ENCODE results near the gene MCF2L2. TPM values are rescaled to one million over a fixed set of nuclear protein-coding genes. Genes with fewer than 3 reads are reported as not detected.

MCF2L2 gene
- total RNA-seq, 4 donors from 2014 or later, result 0.59 to 4.1 (median 1.7) TPM

DNA sequence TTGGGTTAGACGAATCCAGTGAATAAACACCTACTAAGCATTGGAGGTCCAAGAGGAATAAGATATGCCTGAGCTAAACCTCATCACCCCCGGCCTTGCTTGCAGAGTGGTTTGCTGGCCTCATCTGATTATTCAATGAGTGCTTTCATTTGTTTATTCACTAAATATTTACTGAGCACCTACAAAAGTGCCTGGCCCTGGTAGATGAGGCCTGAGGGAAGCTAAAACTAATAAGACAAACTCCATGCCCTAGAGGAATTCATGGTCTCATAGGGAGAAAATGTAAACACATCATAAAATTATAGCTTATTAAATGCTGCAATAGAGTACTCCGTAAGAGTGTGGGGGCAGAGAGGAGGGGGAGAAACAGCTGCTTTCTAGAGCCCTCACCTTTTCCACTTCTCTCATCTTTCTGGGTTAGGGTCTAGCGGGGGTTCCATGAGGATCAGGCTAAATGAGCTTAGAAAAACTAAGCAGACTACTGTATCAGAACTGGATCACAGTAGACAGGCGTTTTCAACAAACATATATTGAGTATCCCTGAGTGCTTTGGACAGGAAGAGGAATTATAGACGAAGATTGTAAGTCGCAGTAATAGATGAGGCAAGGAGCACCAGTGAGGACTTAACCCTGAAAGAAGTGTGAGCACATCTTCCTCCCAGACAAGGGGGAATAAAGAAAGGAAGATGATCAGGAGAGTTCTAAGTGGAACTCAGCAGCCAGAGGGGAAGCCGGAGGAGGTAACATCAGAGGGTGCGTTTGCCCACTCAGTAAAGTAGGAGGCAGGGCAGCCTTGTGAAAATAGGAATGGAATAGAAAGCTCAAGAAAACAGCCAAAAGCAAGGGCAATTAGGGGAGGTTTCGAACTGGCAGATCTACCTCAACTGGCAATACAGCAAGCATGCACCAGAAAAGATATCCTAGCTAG, 234.4 kb downstream of the MCF2L2 start:
- no peak for DNase-seq
- Histone ChIP-seq H3K4me1 (no peaks in the 10 kb centered on the region), H3K9me3 (no peaks in the 10 kb centered on the region), H3K4me3 (no peak overlapping the region), H3K27me3 (no peaks in the 10 kb centered on the region), H3K27ac (no peak overlapping the region), H3K36me3 (no peaks in the 10 kb centered on the region)
- TF ChIP-seq, protein P1, sequence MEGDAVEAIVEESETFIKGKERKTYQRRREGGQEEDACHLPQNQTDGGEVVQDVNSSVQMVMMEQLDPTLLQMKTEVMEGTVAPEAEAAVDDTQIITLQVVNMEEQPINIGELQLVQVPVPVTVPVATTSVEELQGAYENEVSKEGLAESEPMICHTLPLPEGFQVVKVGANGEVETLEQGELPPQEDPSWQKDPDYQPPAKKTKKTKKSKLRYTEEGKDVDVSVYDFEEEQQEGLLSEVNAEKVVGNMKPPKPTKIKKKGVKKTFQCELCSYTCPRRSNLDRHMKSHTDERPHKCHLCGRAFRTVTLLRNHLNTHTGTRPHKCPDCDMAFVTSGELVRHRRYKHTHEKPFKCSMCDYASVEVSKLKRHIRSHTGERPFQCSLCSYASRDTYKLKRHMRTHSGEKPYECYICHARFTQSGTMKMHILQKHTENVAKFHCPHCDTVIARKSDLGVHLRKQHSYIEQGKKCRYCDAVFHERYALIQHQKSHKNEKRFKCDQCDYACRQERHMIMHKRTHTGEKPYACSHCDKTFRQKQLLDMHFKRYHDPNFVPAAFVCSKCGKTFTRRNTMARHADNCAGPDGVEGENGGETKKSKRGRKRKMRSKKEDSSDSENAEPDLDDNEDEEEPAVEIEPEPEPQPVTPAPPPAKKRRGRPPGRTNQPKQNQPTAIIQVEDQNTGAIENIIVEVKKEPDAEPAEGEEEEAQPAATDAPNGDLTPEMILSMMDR (IDR thresholded peaks at IDR 0.05), result no peak
- no peak for TF ChIP-seq POLR2A (IDR thresholded peaks at IDR 0.05)
- intact Hi-C loops (cut with DNase I; ENCODE audit: low total_unique reads), result no loop called here

DNA sequence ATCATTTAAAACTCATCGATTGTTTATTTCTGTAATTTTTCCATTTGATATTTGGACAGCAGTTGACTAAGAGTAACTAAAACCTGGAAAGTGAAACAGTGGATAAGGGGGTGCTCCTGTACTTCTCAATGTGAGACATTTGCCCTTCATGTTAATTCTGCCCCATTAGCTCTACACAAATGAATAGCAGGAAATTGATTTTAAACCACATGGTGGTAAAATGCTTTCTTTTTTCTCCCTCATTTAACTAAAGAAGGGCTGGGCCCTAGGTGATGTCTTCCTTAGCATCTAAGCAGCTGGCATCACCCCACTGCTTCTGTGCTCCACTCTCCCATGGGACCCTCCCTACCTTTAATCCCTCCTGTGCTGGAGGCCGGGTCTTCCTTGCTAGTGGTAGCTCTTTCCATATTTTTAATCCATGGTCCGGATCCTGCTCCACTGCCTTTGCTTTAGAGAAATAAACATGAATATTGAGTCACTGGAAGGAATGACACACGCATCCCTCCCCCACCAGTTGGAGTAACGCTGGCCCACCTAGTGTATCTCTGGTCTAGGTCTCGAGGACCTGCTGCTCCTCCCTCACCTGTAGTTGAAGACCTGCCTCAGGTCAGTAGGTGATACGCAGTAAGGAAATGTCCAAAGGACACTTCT, 235.6 kb downstream of the MCF2L2 start:
- no peaks in the 10 kb centered on the region for H3K4me1 ChIP-seq
- no peak overlapping the region for H3K4me3 ChIP-seq
- H3K27ac ChIP-seq, result no peak overlapping the region
- H3K36me3 ChIP-seq, result no peaks in the 10 kb centered on the region
- no peaks in the 10 kb centered on the region for H3K27me3 ChIP-seq
- no peak for TF ChIP-seq POLR2A (IDR thresholded peaks at IDR 0.05)
- TF ChIP-seq, protein P1 (IDR thresholded peaks at IDR 0.05), result no peak
- H3K9me3 ChIP-seq, result no peaks in the 10 kb centered on the region
- no peak for DNase-seq
- intact Hi-C loops (cut with DNase I; ENCODE audit: low total_unique reads), result no loop called here

DNA sequence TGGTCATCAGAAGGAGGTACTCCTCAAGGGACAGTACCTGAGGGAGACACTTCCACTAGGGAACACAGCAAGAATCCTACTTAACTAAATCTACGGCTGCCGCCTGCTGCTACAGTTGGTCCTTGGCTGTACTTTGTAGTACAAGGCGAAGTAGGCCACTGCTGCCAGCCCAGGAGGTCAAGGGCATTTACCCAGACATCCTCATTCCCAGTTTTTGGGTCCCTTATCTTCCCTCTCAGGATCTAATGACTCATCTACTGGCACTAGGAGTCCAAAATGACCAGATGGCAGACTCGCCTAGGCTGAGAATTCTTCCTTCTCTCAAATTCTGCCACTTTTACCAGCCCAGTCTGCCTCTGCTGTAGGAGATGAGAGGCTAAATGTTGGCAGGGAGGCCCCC, 238.8 kb downstream of the MCF2L2 start:
- intact Hi-C loops (cut with DNase I; ENCODE audit: low total_unique reads), result no loop called here

DNA sequence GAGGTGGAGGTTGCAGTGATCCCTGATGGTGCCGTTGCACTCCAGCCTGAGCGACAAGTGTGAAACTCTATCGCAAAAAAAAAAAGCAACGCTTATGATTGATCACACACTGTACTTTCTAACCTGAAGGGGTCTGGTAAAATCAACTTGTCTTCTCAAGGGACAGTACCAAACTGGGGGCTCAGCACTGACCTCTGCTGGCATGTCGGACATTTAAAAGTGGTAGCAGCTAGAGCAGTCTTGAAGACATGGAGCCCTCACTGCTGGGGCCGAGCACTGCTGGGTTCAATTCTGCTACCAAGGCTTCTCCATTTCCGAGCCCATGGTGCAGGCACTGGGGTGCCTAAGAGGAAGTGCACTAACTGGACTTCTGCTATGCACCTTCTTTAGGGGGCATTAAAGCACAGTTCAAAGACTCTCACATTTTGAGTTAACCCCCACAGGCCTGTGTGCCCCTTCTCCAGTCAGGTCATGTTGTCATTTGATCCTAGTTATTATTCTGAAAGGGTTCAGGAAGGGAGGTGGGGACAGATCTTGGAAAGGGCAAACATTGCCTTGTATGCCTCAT, 239.4 kb downstream of the MCF2L2 start:
- DNase-seq, result no peak
- no peaks in the 10 kb centered on the region for H3K36me3 ChIP-seq
- no peaks in the 10 kb centered on the region for H3K27me3 ChIP-seq
- TF ChIP-seq, protein P1 (IDR thresholded peaks at IDR 0.05), result peak in 2 of 4 experiments; percentile 20 to 22
- no peak for TF ChIP-seq POLR2A (IDR thresholded peaks at IDR 0.05)
- H3K4me3 ChIP-seq, result no peak overlapping the region
- intact Hi-C loops (cut with DNase I; ENCODE audit: low total_unique reads), result no loop called here
- H3K27ac ChIP-seq, result no peak overlapping the region
- H3K9me3 ChIP-seq, result no peaks in the 10 kb centered on the region
- H3K4me1 ChIP-seq, result no peaks in the 10 kb centered on the region

More for the DNA sequence above, 238.8 kb downstream of the MCF2L2 start:
- Histone ChIP-seq H3K36me3 (no peaks in the 10 kb centered on the region), H3K4me1 (no peaks in the 10 kb centered on the region), H3K27me3 (no peaks in the 10 kb centered on the region), H3K9me3 (no peaks in the 10 kb centered on the region), H3K27ac (no peak overlapping the region), H3K4me3 (no peak overlapping the region)
- TF ChIP-seq, protein P1 (IDR thresholded peaks at IDR 0.05), result no peak
- TF ChIP-seq POLR2A (IDR thresholded peaks at IDR 0.05), result no peak
- no peak for DNase-seq

DNA sequence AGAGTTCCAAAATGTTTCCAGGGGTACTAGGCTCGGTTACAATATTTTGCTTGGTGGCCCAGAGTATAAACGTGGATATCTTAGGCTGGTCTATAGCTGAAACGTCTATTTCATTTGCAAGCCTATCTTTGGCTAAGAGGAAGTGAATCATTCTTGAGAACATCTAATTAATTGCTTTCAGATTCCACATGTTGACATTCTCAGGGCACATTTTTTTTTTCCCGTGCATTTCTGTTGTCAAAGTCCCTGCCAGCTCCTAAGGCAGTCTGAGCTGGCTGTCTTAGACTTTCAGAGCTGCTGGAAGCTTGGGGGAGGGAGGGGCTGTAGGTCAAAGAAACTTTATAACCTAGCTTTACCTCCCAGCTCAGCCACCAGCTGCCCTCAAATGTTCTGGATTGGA, 242.7 kb downstream of the MCF2L2 start:
- intact Hi-C loops (cut with DNase I; ENCODE audit: low total_unique reads), result no loop called here
- Histone ChIP-seq H3K27ac (no peak overlapping the region), H3K27me3 (no peaks in the 10 kb centered on the region), H3K9me3 (no peaks in the 10 kb centered on the region), H3K4me3 (no peak overlapping the region), H3K4me1 (no peaks in the 10 kb centered on the region), H3K36me3 (no peaks in the 10 kb centered on the region)
- no peak for DNase-seq
- TF ChIP-seq POLR2A (IDR thresholded peaks at IDR 0.05), result no peak
- TF ChIP-seq, protein P1 (IDR thresholded peaks at IDR 0.05), result no peak

Measured in uterus (tissue), 4 donors.